Kidney (tissue), 14 donors: ENCODE data around the gene PLCB4. TPM values are rescaled to one million over a fixed set of nuclear protein-coding genes. Genes with fewer than 3 reads are reported as not detected.

Experiments
- DNase-seq, 5 donors: peaks; one replicate each; pipeline ENCODE4 v3.0.0-alpha.2; 2013 to 2020
- FAIRE-seq: peaks from 2 replicates; lab custom pipeline; 2012; peaks lifted over from hg19 to GRCh38; lab: Jason Lieb, UNC
- H3K27ac ChIP-seq, 2 donors: one replicate each; pipeline ENCODE4 v1.7.0; 2013; ENCODE audit warnings: low read depth in 2 of 2, low read length in 2 of 2, inconsistent platforms in 1 of 2
- H3K27me3 ChIP-seq: one replicate; pipeline ENCODE4 v1.7.1; 2013; ENCODE audit warnings: low read length, inconsistent platforms; ENCODE audit not compliant: control insufficient read depth, insufficient read depth
- H3K36me3 ChIP-seq, 3 donors: one replicate each; pipeline versions ENCODE4 v1.7.0 to v1.7.1; 2013; ENCODE audit warnings: low read length in 3 of 3, control low read depth in 1 of 3, inconsistent platforms in 1 of 3; ENCODE audit not compliant: insufficient read depth in 3 of 3, control insufficient read depth in 2 of 3
- H3K4me1 ChIP-seq, 3 donors: one replicate each; pipeline versions ENCODE4 v1.7.0 to v1.7.1; 2013; ENCODE audit warnings: low read length in 3 of 3, inconsistent platforms in 1 of 3, low read depth in 1 of 3; ENCODE audit not compliant: control insufficient read depth in 2 of 3, insufficient read depth in 2 of 3
- H3K4me3 ChIP-seq, 3 donors: one replicate each; pipeline versions ENCODE4 v1.7.0 to v1.8.1; 2013; ENCODE audit warnings: low read length in 3 of 3, control low read depth in 1 of 3, inconsistent platforms in 1 of 3
- H3K9ac ChIP-seq, 3 donors: one replicate each; pipeline versions ENCODE4 v1.7.0 to v1.7.1; 2013; ENCODE audit warnings: low read length in 3 of 3, control low read depth in 1 of 3, inconsistent platforms in 1 of 3
- H3K9me3 ChIP-seq, 3 donors: one replicate each; pipeline versions ENCODE4 v1.7.0 to v1.7.1; 2013; ENCODE audit warnings: low read length in 3 of 3, control low read depth in 1 of 3, inconsistent platforms in 1 of 3; ENCODE audit not compliant: control insufficient read depth in 2 of 3, insufficient read depth in 1 of 3
- intact Hi-C: fragments of 100-400 bp; cut with DNase I; formaldehyde crosslinking; loops from one replicate; pipeline ENCODE4 v1.11.1; 2022
- polyA plus RNA-seq: library from polyadenylated mRNA; stranded (reverse); fragments of 350-450 nt; fragmentation: Illumina TruSeq; extraction: RNeasy Lipid Tissue Mini Kit (QIAGEN cat#74804); gene quantifications from one replicate; pipeline ENCODE4 v1.2.3, GENCODE V29; 2014; ENCODE audit warnings: low read depth, low replicate concordance; ENCODE audit not compliant: insufficient read depth
- total RNA-seq: library from RNA; stranded (reverse); fragmentation: NEBNext Ultra II Directional; extraction: Animal tissue kit (Norgen Biotek cat#: 25700); gene quantifications from one replicate; pipeline ENCODE4 v1.2.1, GENCODE V29; 2021
- TF ChIP-seq, protein P1 (sequence below): IDR thresholded peaks from 3 replicates; pipeline ENCODE4 v1.5.1; 2012; ENCODE audit warnings: mild to moderate bottlenecking, moderate library complexity, borderline replicate concordance; ENCODE audit not compliant: insufficient read depth; ENCODE audit errors: extremely low read depth
- donor health status: control.
- donor health status: control.
- donor health status: control.
- donor health status: control.
- donor health status: control.
- donor health status: DM: yes; HTN: yes; CAD: no.
- donor health status: Normal renal cell carcinoma (clear cell type).

Gene PLCB4
- total and polyA plus RNA-seq, 2 donors from 2014 or later = 2.8 to 17.7 TPM

DNA sequence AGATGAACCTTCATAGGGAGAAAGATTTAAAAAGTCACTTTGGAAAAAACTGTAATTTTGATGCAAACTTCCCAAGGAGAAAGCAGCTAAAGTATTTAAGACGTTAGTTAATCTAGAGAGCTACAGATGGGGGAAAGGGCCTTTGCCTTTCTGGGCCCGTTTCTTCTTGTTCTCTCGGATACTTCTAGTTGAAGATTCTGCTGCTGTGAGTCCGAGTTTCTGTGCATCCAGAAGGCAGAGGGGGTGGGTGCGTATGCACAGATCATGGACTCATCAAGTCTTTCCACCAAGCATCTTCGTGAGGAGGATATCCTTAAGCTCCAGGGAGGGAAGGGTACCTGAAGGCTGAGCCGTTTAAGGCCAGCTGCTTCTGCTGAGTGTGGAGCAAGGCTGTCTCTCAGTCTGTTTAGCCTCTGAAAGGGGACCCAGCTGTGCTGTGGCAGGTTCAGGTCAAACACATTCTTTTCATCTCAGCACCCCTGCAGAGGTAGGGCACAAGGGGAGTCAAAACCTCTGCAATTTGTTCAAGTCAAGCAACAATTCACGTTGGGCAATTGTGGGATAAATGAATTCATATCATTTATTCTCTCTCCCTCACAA, 449.8 kb downstream of the PLCB4 start:
- DNase-seq (no peak), FAIRE-seq (no peak)
- no peaks in the 10 kb centered on the region for H3K36me3 ChIP-seq
- peaks cover 0 to 6% (median 0%) of the 10 kb centered on the region in 3 donors for H3K4me1 ChIP-seq
- peaks cover 8% of the 10 kb centered on the region for H3K27me3 ChIP-seq
- H3K27ac ChIP-seq = no peak overlapping the region
- TF ChIP-seq, protein P1, sequence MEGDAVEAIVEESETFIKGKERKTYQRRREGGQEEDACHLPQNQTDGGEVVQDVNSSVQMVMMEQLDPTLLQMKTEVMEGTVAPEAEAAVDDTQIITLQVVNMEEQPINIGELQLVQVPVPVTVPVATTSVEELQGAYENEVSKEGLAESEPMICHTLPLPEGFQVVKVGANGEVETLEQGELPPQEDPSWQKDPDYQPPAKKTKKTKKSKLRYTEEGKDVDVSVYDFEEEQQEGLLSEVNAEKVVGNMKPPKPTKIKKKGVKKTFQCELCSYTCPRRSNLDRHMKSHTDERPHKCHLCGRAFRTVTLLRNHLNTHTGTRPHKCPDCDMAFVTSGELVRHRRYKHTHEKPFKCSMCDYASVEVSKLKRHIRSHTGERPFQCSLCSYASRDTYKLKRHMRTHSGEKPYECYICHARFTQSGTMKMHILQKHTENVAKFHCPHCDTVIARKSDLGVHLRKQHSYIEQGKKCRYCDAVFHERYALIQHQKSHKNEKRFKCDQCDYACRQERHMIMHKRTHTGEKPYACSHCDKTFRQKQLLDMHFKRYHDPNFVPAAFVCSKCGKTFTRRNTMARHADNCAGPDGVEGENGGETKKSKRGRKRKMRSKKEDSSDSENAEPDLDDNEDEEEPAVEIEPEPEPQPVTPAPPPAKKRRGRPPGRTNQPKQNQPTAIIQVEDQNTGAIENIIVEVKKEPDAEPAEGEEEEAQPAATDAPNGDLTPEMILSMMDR = no peak
- no peaks in the 10 kb centered on the region for H3K9me3 ChIP-seq
- intact Hi-C loops = no loop called here
- no peak overlapping the region for H3K4me3 ChIP-seq
- H3K9ac ChIP-seq = no peak overlapping the region

DNA sequence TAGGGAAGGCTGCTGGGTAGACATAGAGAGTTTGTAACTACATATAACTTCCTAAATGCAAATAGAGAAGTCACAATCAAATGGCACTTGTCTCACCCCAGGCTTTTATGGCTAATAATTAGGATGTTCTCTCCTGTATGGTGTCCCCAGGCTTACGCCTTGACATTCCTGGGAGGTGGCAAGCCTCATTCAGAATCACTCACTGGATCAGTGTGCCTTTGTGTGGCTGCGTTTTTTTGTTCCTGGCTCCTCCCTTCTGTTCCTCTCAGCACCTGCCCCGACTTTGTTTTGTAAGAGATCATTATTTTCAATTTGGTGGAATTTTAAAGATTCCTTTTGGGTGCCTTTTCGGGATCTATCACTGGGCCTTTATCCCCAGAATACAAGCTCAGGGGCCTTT, 451.2 kb downstream of the PLCB4 start:
- intact Hi-C loops = no loop called here
- H3K4me3 ChIP-seq = no peak overlapping the region
- TF ChIP-seq, protein P1 = no peak
- no peaks in the 10 kb centered on the region for H3K9me3 ChIP-seq
- FAIRE-seq = no peak
- H3K36me3 ChIP-seq = no peaks in the 10 kb centered on the region
- H3K9ac ChIP-seq = no peak overlapping the region
- peaks cover 0 to 6% (median 0%) of the 10 kb centered on the region in 3 donors for H3K4me1 ChIP-seq
- H3K27me3 ChIP-seq = peaks cover 6% of the 10 kb centered on the region
- DNase-seq = no peak
- H3K27ac ChIP-seq = no peak overlapping the region

GRCh38 chr20:9523636-9524035, 454.7 kb downstream of the PLCB4 start:
- FAIRE-seq (no peak), DNase-seq (no peak)
- Histone ChIP-seq H3K4me3 (no peak overlapping the region), H3K9me3 (no peaks in the 10 kb centered on the region), H3K36me3 (no peaks in the 10 kb centered on the region), H3K4me1 (no peaks in the 10 kb centered on the region), H3K27me3 (no peaks in the 10 kb centered on the region), H3K9ac (no peak overlapping the region), H3K27ac (no peak overlapping the region)
- TF ChIP-seq, protein P1 = no peak
- intact Hi-C loops = no loop called here
